ENCODE measurements around the gene ABRAXAS1.

Gene ABRAXAS1

DNA sequence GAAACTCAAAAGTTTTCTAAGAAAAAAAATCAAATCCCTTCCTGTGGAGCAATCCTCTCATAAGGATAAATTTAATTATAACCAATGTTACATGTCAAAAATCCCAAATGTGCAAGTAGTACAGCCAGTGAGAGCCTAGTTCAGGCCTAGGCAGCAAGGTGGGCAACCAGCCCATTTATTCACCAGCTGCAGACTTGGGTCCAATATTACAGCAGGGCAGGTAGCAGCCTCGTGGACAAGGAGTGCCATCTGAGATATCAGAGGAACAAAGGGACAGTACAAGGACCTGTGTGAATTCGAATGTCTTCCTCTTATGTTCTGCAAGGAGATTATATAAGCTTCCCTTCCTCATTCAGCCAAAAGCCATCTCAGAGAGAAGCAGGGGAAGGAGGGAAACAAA is 35.9 kb downstream of the ABRAXAS1 start:
- DNase-seq = no peak

DNA sequence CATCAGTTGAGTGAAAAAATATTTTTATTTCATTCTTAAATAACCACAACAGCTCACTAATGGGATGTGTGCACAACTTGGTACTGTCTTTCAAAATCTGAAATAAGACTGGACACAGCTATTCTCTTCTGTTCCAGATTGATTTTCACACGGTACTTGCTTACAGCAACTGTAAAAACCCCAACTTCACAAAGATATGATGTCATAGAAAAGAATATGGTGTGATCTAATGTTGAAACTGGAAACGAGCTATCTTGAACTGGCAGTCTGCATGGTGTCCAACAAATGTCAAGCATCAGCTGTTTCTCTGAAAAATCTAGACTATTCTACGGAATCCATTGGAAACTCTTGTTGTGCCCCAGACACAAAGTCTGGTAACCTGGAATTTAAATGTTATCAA is 44.0 kb downstream of the ABRAXAS1 start:
- no peak for DNase-seq

DNA sequence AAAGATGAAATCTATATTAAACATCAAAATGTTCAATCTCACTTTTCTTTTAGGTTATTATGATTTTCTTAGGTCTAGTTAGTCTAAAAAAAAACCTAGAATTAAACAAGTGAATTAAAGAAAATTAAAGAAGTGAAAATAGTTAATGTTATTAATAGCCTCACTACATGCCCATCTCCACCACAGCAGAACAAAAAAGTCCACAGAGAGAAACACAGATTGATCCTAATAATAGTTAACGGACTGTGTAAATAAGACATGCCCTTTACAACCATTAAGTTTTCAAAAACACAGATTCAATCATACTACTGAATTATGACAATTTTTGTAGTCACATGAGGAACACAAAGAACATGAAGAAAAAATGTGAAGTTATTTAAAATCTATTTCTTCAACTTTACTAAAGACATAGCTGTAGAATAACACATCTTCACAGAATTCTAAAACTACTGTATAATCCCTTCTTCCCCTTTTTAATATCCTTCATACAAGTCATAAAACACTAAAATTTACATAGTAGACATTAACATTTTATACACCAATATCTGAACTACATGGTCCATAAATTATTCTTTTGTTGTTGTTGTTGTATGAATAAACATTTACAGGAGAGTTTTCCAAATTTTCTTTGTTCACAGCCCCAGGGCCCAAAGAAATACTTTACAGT is 44.6 kb downstream of the ABRAXAS1 start:
- no peak for DNase-seq

DNA sequence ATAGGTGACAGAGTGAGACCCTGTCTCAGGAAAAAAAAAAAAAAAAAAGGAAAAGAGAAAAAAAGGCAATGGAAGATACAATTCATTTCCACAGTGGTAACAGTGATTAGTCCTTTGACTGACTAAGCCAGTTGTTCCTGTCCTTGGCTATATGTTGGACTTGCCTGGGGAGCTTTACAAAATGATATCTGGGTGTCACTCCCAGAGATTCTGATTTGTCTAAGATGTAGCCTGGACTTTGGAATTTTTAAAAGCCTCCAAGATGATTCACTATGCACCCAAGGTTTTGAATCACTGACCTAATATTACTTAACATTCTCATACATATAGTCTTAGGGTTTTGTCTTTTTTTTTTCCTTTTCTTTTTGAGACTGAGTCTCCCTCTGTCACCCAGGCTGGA is 46.2 kb downstream of the ABRAXAS1 start:
- DNase-seq = no peak

DNA sequence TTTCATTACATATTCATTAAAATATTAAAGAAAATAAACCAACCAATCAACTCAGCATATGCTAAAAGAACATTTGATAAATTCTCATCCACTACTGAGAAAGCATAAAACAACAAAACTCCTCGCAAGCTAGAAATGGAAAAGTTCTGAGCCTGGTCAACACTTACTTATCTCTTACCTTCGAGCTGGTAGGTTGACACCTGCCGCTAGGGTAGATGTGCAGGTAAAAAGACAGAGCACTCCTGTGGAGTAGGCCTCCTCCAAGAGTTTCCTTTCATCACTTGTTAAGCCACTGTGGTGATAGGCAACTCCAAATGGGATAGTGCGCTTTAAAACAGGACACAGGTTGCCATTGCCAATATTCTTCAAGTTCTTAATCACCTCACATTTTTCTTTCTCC is 48.2 kb downstream of the ABRAXAS1 start:
- DNase-seq = no peak

DNA sequence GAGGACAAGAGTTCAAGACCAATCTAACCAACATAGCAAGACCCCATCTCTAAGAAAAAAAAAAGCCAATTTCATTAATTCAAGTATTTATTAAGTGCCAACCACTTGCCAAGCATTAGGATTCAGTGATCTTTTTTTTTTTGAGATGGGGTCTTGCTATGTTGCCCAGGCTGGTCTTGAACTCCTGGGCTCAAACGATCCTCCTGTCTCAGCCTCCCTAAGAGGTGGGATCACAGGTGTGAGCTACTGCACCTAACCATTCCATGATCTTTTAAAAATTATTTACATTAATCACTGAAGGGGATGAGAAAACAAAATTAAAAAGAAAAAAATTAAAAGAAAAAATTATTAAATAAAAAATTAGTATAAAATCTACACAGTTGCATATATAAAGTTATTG is 53.7 kb downstream of the ABRAXAS1 start:
- DNase-seq = no peak

DNA sequence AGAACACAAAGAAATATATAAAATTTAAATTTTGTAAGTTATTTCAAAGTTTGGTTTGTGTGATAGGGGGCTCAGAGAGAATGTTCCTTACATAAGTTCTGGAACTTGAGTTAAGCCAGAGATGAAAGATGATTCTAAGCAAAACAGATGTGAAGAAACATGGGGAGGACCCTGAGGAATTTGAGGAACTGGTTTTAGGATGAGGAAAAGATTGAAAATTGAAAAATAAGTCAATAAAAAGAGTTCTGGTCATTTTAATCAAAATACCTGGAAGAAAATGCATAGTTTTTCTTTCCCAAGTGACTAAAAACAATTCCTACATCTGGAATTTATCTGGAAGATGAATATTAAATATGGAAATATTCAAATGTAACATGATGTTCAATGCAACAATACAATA is 66.7 kb downstream of the ABRAXAS1 start:
- no peak for DNase-seq

DNA sequence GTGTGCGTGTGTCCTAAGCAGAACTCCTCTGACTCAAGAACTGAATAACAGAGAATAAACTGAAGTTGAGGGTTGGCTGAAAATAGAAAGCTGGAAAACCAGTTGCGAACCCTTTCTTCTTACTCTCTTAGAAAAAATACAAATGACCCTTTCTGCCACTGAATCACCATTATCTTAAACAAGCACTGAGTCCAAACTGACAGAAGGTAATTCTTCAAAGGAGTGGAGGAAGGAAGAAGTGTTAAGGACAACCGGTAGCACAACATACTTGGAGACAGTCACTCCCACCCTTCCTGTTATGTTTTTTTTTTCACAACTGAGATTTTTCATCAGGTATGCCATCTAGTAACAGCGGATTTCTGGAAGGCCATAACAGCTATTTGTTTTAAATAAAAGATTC is 67.3 kb downstream of the ABRAXAS1 start:
- DNase-seq = no peak

DNA sequence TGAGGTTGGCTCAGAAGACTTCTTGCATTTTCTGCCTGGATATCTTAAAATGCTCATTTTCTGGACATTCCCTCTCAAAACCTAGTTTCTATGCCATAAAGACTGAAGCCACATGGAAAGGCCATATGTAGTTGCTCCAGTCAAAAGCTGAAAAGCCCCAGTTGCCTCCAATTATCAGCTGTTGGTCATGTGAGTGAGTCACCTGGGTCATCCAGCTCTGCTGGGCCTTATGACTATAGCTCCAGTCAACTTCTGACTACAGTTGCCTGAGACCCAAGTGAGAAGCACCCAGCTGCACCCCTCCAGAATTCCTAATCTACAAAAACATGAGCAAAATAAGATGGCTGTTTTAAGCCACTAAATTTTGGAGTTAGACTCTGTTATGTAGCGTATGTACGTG is 71.2 kb downstream of the ABRAXAS1 start:
- DNase-seq = no peak

All from NCI-H187 treated with DMSO at 0.1 percent for 48 hours (cell line).